GM19099 (cell line): ENCODE data around the gene MAP1S.

Experiments used
- POLR2A ChIP-seq: IDR thresholded peaks from 3 replicates; pipeline ENCODE4 v1.6.1; 2011; ENCODE audit warnings: low read depth; ENCODE audit not compliant: insufficient read length; ENCODE audit errors: extremely low read depth

Gene MAP1S, protein sequence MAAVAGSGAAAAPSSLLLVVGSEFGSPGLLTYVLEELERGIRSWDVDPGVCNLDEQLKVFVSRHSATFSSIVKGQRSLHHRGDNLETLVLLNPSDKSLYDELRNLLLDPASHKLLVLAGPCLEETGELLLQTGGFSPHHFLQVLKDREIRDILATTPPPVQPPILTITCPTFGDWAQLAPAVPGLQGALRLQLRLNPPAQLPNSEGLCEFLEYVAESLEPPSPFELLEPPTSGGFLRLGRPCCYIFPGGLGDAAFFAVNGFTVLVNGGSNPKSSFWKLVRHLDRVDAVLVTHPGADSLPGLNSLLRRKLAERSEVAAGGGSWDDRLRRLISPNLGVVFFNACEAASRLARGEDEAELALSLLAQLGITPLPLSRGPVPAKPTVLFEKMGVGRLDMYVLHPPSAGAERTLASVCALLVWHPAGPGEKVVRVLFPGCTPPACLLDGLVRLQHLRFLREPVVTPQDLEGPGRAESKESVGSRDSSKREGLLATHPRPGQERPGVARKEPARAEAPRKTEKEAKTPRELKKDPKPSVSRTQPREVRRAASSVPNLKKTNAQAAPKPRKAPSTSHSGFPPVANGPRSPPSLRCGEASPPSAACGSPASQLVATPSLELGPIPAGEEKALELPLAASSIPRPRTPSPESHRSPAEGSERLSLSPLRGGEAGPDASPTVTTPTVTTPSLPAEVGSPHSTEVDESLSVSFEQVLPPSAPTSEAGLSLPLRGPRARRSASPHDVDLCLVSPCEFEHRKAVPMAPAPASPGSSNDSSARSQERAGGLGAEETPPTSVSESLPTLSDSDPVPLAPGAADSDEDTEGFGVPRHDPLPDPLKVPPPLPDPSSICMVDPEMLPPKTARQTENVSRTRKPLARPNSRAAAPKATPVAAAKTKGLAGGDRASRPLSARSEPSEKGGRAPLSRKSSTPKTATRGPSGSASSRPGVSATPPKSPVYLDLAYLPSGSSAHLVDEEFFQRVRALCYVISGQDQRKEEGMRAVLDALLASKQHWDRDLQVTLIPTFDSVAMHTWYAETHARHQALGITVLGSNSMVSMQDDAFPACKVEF

DNA sequence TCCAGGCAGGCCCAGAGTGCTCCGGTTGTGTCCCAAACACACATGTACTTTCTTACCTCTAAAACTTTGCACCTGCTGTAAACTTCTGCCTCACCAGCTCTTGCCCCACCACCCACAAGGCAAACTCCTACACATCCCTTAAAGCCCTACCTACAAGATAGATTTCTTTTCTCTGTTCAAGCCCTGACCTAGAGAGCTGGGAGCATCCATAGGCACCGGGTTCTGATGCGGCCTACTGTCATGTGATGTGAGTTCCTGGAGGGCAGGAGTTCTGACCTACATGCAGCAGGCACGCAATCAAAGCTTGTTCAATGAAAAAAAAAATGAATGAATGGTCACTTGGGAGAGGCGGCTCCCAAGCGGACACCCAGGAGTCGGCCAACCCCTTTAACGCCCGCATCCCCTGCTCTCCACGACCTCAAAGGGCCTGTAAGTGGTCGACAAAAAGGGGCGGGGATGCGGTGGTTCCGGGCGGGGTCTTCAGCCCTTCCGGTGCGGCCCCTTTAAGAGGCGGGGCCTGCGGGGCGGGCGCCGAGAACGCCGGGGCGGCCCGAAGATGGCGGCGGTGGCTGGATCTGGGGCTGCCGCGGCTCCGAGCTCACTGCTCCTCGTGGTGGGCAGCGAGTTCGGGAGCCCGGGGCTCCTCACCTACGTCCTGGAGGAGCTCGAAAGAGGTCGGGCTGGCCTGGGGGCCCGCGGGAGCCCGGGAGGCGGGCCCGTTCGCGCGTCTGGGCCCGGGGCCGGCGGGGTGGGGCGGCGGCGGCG lies at the start of gene MAP1S:
Gene MAP1S, plus strand, starts transcription at position 534 of the 765 bp plus-strand sequence. Its CDS starts 23 bp downstream, at position 557.
- TF ChIP-seq POLR2A, result peak; percentile 86

DNA sequence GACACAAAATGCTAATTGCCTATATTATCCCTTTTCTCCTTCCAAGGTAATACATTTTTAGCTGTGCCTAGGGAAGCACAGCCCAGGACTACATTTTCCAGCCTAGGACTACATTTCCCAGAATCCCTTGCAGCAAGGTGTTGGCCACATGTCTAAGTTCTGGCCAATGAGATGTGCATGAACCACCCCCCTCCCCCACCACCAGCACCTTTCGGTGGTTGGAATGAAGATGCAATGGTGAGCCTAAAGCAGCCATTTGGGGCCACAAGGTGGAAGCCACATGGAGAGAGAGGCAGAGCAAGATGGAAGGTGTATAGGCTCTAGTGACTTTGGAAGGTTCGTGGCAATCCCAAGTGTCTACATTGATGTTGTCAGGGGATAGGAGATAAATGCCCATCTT lies 47.4 kb upstream of the MAP1S start:
- no peak for TF ChIP-seq POLR2A

DNA sequence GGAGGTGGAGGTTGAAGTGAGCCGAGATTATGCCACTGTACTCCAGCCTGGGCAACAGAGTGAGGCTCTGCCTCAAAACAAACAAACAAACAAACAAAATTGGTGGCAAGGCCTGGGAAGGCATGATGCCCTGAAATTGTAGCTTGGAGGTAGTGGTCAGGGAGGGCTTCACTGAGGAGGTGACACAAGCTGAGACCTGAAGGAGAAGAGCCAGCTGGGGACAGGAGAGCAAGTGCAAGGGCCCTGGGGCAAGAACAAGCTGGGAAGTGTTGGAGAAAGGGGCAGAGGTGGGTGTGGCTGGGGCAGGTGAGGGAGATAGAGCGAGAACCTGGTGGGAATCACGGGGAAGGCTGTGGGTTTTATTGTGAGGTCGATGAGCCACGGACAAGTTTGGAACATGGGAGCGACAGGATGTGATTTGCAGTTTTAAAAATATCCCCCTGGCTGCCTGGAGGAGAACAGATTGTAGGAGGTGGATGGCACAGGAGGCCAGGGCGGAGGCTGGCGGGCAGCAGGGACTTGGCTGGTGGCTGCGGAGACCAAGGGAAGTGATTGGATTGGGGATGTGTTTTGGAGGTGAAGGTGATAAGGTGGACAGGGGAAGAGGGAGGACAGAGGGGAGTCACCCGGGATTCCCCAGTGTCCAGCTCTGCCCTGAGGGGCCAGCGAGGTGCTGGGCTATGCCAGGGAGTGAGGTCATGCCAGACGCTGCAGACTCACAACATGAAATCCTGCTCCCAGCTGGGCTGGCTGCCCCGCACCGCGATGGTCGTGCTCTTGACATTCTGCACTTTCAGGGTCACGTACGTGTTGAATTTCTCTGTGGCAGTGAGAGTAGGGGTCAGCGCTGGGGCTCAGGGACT lies 45.1 kb upstream of the MAP1S start:
- TF ChIP-seq POLR2A, result no peak

DNA sequence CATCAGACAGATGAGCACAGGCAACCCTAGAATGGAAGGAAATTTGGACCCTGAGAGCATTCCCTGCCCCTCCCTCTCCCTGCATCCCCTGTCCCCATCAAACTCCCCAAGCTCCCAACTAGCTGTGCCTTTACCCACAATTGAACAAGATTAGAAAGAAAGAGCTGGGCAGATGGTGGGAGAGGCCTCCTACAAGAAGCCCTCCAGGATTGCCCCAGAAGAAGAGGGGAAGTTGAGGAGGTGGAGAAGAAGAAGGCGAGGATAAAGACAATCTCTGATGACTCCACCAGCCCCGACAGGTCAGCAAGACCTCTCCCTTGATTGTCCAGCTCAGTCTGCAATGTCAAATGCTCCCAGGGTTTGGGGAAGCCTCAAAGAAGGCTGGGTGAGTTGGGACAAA lies 43.0 kb upstream of the MAP1S start:
- TF ChIP-seq POLR2A, result no peak

DNA sequence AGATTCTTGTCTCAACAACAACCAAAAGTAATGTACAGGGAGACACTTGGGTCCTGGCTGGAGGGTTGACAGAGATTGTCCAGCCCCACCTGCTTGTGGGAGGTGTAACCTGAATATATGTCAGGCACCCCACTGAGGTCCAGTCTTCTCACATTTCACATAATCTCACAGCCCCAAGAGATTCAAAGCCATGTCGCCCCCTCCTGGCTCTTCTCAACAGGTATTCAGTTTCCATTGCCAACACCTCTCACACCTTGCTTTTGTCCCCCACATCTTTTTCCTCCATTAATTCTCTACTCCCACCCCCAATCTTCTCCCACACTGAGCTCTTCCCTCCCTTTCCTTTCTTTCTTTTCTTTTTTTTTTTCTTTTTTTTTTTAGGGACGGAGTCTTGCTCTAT lies 42.3 kb upstream of the MAP1S start:
- TF ChIP-seq POLR2A, result no peak

DNA sequence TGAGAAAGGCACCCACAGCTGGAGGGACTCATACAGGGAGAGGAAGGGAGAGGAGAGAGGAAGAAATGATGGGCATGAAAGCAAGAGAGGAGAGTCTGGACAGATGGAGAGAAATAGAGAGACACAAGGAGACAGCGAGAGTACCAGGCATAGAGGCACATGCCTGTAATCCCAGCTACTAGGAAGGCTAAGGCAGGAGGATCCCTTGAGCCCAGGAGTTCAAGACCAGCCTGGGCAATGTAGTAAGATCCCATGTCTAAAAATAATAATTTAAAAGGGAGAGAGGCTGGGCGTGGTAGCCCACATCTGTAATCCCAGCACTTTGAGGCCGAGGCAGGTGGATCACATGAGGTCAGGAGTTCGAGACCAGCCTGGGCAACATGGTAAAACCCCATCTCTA lies 40.4 kb upstream of the MAP1S start:
- TF ChIP-seq POLR2A, result no peak

DNA sequence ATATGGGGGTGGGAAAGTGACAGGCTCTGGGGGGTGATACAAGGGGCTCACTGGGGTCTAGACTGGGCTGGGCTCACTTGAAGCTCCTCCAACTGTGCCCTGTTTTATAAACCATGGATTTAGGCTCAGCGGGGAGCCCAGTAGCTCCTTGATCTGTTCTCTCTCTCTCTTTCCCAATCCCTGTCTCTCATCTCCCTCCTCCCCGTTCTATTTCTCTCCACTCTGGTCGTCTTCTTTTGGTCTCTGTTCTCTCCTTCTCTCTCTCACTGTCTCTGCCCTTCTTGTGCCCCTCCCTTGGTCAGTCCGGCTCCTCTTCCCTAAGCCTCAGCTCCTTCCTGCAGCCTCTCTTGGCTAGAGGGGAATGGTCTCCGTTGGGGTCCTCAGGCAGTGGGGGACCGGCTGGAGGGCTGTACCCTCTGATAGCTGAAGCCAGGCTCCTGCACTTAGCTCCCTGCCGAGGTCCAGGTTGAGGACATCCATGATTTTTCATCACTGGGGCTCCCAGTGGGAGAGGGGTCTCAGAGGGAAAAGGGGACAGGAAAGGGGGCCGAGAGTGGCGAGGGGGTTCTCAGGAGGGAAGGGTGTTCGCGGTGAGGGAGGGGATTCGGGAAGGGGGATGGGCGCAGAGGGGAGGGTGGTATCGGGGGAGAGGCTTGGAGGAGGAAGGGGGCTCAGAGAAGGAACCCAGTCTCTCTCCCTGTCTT lies 39.6 kb upstream of the MAP1S start:
- TF ChIP-seq POLR2A, result no peak

DNA sequence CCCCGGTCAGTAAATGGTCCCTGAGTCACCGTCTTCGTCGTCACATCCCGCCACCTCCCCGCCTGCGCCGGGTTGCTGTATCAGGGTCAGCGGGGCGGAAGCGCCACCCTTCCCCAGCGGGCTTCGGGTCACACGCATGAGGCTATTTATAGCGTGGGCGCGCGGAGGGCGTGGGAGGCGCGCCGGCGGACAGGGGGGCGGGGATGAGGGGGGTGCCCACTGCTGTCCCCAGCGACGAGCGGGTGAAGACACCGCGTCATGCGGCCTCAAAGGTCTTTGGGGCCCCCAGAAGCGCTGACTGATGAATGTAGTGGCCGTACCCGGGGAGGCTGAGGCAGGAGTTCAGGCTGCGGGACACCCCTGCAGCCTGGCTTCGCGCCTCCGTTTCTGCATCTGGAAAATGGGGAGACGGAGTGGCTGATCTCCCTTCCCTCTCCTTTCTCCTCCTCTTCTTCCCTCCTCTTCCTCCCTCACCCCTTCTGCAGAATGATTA lies 39.0 kb upstream of the MAP1S start:
- TF ChIP-seq POLR2A, result no peak

DNA sequence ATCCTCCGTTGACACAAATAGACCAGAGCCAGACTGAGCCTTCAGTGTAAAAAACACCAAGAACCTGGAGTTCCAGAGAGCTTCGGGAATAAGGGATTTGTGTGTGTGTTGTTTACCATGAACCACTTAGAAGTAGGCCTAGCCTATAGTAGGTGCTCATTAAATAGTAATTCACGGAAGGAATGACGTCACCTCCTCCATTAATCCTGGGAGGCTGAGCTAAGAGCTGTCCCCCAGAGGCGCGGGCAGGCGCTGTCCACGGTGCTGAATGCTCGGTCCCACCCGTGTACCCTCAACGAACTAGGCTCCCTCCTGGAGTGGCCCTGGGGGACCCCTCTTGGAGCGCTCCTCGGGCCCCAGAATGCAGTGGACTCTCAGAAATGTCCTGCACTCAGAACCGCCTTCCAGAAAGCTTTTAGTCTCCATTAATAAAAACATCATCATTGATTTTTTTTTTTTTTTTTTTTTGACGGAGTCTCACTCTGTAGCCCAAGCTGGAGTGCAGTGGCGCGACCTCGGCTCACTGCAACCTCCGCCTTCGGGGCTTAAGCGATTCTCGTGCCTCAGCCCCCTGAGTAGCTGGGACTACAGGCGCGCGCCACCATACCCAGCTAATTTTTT lies 37.7 kb upstream of the MAP1S start:
- TF ChIP-seq POLR2A, result no peak

DNA sequence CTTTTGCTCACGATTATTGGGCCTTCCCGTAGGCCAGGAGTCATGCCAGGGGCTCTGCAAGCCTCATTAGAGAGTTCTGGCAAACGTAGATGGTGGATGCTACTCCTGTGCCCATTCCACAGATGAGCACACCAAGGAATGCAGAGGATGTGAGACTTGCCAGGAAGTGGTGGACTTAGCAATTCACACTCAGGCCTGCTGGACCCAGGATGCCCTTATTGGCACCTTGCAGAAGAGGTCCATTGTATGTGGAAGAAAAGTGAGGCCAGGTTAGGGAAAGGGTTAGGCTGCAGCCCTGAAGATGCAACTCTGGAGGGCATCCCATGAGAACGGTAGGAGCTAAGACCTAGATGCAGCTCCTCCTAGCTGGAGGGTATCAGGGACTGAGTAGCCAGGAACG lies 37.0 kb upstream of the MAP1S start:
- TF ChIP-seq POLR2A, result no peak

DNA sequence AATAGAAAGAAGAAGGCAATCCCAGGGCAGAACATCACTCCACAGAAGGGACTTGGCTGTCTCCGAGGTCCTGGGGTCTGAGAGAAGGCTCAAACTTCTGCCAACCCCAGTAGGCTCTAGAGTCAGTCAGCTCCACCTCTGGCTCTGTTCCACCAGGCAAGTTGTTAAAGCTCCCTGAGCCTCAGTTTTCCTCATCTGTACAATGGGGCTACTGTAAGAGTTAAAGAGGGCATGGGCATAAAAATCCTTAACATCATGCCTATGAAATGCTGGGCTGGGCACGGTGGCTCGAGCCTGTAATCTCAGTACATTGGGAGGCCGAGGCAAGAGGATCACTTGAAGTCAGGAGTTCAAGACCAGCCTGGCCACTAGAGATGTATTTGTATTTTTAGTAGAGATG lies 36.2 kb upstream of the MAP1S start:
- no peak for TF ChIP-seq POLR2A

DNA sequence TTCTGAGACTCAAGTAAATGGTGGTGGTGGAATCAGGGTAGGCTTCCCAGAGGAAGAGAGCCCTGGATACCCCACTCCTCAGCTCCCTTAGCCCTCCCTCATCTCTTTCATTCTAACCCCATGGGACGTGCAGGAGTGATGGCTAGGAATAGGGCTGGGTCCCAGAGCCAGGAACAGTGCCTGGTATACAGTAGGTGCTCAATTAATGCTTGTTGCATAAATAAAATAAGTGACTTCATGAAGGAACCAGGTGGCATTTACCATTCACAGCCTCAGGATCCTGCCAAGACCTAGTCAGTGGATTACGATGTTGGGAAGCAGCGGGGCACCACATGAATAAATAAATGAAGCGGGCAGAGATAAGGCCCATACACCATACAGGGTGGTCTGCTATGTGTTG lies 35.0 kb upstream of the MAP1S start:
- no peak for TF ChIP-seq POLR2A
